Stimulated activated CD8-positive, alpha-beta memory T cell treated with anti-CD3 and anti-CD28 coated beads, Interleukin-12 subunit alpha, Interleukin-12 subunit beta, amount 100 ng/mL, for 4 hours (primary cell): Measurements from ENCODE around the gene RANBP1.

Experiments used
- DNase-seq: peaks from one replicate; pipeline ENCODE4 v3.0.0-alpha.2; 2020; ENCODE audit warnings: low read depth

Gene RANBP1

GRCh38 chr22:20088263-20088648, 27.6 kb upstream of the RANBP1 start:
- no peak for DNase-seq

GRCh38 chr22:20089226-20089976, 26.5 kb upstream of the RANBP1 start:
- no peak for DNase-seq

GRCh38 chr22:20089977-20090729, 25.8 kb upstream of the RANBP1 start:
- no peak for DNase-seq

- DNase-seq, result no peak
These were observed 25.1 kb upstream of the RANBP1 start for GRCh38 chr22:20090730-20091240.

GRCh38 chr22:20091690-20092476, 24.0 kb upstream of the RANBP1 start:
- DNase-seq, result no peak

GRCh38 chr22:20092477-20092854, 23.4 kb upstream of the RANBP1 start:
- DNase-seq, result no peak

GRCh38 chr22:20093418-20094196, 22.3 kb upstream of the RANBP1 start:
- DNase-seq, result no peak

- no peak for DNase-seq
These were observed 21.6 kb upstream of the RANBP1 start for GRCh38 chr22:20094197-20094807.

- DNase-seq, result no peak
These were observed 20.4 kb upstream of the RANBP1 start for GRCh38 chr22:20095521-20095920.

GRCh38 chr22:20096574-20097420, 19.1 kb upstream of the RANBP1 start:
- no peak for DNase-seq

- DNase-seq, result no peak
These were observed 16.7 kb upstream of the RANBP1 start for GRCh38 chr22:20099099-20099711.

GRCh38 chr22:20101638-20102037, 14.3 kb upstream of the RANBP1 start:
- no peak for DNase-seq

GRCh38 chr22:20102203-20102780, 13.6 kb upstream of the RANBP1 start:
- no peak for DNase-seq

GRCh38 chr22:20105456-20106204, 10.3 kb upstream of the RANBP1 start:
- no peak for DNase-seq

GRCh38 chr22:20106205-20106848, 9.6 kb upstream of the RANBP1 start:
- DNase-seq, result no peak

- no peak for DNase-seq
These were observed 9.1 kb upstream of the RANBP1 start for GRCh38 chr22:20106849-20107237.

- no peak for DNase-seq
These were observed 8.4 kb upstream of the RANBP1 start for GRCh38 chr22:20107471-20107901.
